GM03348 (cell line): ENCODE measurements around the gene CCDC149.

Experiments
- DNase-seq: peaks from one replicate; pipeline ENCODE4 v3.0.0; 2012; ENCODE audit warnings: low spot score

Gene CCDC149

DNA sequence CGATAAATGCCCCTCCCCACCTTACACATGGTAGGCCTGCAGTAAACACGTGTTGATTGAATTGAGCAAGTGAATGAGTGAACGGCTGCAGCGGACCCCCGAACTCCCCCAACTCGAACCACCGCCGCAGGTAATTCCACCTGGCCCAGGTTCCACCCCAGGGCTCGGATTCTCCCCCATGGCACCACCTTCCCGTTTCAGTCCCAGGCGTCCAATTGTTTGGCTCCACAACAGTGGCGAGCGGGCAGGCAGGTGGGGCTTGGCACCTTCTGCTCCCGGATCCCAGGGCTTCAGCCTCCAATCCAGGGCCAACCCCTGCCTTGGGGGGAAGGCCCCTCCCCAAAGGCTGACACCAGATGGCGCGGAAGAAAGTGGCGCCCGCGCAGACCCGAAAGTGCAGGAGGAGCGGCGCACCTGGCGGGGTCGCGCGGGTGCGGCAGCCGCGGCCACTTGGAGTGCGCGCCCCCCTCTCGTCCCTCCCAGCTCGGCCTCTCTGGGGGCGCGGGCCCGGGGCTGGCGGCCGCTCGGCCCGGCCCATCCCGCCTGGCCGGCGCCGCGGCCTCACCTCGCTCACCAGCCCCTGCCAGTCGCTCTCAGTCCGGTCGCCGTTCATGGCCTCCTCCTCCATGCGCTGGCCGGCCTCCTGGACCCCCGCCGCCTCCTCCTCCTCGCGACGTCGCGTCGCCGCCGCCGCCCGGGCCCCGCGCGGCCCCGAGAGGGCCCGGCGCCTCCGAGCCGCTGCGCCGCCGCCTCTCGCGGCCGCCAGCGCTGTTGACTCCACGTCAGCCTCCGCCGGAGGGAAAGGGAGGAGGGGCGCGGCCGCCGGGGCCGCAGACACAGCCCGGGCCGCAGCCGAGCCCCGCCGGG, at the start of gene CCDC149:
CCDC149 (minus strand) TSS at position 791 of the 867 bp plus-strand sequence; CDS start at position 613, 178 bp downstream.
- peak; percentile 93 for DNase-seq

DNA sequence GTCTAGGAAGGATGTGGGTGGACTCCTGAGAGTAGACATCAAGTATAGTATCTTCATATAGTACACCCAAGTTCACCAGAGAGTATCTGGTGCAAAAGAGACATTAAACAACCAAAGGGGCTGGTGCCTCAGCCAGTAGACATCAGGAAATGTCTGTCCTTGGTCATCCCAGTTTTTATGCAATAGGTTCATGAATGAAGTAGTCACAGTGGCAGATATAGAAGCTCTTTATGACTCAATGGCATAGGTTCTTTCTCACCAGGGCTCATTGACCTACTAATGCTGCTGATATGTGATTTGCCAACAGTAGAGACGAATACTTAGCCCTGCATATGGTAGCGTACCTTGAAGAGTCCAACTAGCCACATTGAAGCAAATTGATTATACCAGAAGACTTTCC, 45.0 kb upstream of the CCDC149 start:
- DNase-seq = no peak

DNA sequence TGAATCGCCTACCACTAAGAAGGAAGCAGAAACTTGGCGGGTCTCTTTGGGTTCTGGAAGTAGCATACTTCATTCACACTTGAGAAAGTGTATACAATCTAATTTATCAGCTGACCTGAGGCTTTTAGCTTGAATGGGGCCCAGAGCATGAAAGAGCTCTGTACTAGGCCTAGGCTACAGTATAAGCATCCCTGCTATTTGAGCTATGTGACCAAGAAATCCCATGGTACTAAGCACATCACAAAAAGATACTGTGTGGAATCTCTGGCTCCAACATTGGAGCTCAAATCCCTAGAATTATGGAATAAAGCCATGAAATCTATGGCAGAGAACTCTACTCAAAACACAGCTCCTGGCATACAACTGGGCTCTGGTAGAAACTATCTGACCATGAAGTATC, 43.9 kb upstream of the CCDC149 start:
- DNase-seq = no peak

DNA sequence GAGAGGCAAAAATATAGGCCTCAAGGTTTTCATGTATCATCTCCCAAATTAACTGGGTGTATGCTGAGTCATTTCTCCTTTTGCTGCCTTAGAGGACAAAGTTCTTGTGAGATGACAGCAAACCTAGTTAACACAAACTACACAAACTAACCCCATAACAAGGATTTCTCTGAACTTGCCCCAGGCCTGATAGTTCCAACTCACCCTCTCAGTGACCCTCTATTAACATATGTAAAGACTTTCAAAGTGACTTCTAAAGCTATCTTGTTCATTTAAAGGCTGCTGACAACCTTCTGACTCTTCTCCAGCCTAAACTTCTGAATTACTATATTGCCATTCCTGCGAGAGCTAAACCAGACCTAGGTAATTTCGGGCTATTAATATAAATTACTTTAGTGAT, 43.2 kb upstream of the CCDC149 start:
- DNase-seq = no peak

DNA sequence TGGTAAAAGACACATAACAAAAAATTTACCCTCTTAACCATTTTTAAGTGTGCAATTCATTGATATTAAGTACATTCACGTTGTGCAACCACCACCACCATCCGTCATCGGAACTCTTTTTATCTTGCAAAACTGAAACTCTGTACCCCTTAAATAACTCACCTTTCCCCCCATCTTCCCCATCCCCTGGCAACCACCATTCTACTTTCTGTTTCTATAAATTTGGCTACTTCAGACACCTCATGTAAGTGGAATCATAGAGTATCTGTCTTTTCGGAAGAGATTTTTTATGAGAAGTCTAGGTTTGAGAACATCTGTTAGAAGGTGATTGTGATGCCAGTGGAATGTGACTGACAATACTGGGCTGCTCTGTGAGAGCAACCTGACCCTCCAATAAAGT, 39.8 kb upstream of the CCDC149 start:
- no peak for DNase-seq

DNA sequence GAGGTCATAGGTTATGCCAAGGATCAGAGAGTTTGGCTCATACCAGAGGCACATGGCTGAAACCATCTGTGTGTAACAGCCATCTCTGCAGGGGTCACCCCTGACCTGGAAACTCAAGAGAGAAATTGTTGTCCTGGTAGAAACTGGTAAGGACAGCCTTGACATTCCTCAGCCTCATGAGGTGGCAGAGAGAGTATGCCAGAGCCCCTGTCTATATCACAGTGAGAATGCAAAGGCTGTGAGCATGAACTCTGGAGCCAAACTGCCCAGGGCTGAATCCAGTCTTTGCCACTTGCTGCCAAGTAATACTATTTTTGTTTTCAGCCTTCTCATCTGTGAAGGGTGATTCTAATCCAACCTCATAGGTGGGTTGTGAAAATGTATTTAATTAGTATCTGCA, 37.1 kb upstream of the CCDC149 start:
- no peak for DNase-seq

DNA sequence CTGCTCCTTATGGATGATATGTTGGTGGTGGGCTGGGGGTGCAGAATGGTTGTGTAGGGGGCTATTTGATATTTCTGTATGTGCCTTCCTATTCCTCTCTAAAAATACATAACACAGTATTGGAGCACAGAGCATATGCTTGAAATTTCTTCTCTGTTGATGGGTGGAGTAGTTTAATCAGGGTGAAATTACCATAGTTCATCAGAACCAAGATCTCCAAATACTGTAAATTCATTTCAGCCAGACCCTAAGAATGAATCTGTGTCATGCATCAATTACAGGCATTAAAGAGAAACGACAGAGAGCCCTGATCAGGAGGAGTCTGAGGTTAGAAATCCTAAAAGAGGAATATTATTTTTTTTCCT, 25.1 kb upstream of the CCDC149 start:
- DNase-seq = no peak

DNA sequence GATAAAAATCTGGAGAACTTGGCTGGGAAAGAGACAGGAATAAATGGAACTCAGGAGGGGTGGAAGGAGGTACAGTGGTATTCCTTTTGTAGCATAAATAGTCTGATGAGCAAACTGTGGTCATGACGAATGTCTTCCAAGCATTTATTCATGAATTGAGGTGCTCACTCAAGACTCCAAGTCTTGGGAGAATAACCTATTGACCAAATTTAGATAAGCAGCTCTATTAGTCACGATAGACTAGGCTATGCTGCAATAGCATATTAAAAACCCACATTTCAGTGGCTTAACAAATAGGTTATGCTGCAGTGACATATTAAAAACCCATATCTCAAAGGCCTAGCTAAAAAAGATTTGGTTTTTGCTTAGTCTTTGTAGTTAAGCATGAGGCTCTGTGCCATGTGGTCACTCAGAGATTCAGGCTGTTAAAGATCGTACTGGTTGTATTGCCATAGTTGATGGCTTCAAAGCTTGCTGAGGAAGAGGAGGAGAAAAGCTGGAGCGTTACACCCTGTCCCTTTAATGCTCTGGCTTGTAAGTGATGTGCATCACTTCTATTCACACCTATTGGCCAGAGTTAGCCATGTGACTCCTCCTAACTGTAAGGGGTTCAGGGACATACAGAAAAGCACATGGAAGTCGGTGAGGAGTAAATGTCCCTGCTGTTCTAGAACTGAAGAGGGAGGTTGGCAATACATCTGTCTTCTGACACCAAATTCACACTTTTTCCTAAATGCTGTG, 24.5 kb upstream of the CCDC149 start:
- no peak for DNase-seq

DNA sequence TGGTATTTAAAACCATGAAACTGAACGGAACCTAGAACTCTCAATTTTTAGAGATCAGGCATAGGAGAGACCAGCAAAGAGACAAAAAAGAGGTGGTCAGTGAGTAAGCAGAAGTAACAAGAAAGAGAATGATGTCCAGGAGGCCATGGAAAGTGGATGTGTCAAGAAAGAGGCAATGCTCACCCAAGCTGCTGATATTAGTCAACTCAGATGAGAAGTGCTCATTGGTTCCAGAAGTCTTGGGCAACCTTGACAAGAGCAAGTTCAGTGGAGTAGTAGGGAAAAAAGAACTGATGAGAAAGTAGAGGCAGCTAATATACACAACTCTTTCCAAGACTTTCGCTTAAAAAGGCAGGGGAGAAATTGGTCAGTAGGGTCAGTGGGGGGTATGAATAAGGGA, 23.0 kb upstream of the CCDC149 start:
- DNase-seq = no peak

DNA sequence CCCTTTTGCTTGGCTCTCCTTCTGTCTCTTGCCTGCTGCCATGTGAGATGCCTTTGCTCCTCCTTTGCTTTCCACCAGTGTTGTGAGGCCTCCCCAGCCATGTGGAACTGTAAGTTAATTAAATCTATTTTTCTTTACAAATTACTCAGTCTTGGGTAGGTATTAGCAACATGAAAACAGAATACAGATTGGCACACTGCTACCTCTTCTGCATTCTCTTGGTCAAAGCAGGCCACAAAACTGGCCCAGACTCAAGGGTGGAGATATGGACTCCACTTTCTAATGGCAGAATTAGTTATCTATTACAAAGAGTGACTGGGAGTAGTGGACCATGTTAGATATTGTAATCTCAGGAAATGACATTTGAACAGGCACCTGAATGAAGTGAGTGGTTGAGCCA, 21.5 kb upstream of the CCDC149 start:
- DNase-seq = no peak

DNA sequence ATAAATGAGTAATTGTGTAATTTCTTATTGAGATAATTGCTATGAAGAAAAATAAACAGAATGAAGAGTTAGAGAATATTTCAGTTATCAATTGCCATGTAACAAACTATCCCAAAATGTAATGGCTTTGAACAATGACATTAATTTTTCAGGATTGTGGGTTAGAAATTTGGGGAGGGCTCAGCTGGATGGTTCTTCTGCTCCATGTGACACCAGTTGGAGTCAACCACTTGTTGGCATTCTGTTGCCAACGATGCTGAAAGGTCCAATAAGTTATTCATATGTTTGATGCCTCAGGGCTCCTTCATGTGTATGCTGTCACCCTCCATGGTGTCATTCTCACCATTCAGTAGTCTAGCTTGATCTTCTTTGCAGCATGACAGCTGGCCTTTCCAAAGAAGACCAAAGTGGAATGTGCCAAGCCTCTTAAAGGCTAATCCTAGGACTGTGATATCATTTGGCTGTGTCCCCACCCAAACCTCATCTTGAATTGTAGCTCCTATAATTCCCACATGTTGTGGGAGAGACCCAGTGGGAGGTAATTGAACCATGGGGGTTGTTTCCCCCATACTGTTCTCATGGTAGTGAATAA, 20.9 kb upstream of the CCDC149 start:
- DNase-seq = no peak

DNA sequence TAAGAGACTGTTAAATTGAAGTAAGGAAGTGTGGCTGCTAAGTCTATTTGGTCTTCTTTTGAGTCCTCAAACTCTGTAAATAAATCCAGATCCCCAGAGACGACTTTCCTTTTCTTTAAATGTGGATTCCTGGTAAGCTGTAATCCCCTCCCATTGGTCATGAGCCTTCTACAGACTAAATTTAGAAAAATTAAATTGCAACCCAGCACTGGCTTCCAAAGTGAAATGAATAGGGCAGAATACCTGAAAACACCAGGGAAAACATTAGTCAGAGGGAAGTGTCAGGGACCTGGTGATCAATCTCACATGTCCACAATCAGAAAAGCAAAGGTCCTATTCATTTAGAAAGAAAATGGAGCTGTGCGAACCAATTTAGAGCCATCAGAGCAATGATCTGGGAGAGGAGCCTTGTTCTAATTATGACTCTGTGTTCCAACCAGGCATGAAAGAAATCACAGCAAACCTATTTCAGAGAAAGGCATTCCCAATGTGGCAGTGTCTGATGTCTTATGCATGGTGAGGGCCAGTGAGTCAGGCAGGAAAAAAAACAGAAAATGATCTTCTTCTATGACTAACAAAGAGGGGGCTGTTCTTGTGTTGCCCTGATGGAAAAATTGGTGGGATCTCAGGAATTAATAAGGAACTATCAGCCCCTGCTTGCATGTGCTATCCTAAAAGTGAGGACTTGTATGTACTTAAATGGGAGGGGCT, 19.8 kb upstream of the CCDC149 start:
- DNase-seq = no peak

DNA sequence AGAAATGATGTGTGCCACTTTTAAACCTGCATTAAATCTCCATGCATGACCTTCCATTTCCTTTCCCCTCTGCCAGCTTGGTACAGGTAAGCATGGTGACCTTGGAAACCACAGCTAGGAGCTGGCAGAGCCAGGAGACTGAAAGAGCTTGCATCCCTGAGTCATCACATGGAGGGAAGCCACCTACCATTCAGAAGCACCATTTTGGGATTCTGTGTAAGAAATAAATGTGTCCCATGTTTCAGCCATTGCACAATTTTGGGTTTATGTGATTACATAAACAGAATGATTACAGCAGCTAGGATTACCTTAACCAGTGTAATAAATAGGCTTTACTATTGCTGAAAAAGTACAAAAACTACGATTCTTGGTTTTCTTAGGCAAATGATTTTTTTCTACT, 17.3 kb upstream of the CCDC149 start:
- DNase-seq = no peak

DNA sequence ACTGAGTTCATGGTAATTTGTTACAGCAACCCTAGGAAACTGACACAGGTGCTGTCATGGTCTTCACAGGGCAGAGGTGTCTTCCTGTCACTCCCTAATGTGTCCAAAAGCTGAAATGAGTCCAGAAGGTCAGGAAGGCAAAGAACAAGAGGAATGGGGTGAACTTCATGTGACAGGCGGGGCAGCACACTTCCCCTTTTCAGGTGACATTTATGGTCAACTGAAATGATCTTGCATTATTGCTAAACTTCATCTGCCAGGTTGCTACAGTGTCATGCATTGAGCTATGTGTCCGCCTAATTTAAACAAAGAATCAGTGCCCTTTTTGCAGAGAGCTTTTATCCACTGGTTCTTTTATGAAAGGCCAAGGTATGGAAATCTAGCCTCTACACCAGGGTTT, 15.9 kb upstream of the CCDC149 start:
- no peak for DNase-seq

DNA sequence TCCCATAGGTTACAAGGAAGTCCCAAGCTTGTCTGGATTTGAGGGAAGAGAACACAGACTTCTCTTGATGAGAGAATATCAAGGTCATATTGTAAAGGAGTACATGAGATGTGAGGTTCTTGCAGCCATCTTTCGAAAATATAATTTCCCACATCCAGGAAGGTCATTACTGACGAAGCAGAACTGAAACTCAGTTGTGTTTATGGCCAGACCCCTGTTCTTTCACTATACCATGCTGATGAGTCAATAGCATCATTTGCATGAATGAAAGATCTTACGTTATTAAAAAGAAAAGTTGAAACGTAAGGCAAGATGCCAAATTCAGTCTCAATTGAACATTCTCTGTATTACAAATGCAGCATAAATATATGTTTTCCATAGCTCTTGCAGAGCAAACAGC, 14.2 kb upstream of the CCDC149 start:
- no peak for DNase-seq

DNA sequence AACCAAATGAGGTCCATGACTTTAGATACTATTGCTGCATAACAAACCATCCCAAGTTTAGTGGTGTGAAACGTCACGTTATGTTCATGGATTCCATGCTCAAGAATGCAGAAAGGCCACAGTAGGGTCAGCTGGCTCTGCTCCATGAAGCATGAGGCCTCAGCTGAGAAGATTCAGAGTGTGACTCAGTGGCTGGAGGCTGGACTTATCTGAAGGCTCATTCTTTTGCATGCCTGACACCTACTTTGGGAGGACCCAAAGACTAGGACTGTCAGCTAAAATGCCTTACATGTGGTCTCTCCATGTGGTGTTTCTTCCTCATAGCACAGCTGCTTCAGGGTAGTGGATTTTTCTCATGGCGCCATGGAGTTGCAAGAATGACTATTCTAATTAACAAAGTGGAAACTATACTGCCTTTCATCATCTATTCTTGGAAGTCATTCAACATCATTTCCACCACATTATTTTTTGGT, 11.5 kb upstream of the CCDC149 start:
- DNase-seq = peak; percentile 86

DNA sequence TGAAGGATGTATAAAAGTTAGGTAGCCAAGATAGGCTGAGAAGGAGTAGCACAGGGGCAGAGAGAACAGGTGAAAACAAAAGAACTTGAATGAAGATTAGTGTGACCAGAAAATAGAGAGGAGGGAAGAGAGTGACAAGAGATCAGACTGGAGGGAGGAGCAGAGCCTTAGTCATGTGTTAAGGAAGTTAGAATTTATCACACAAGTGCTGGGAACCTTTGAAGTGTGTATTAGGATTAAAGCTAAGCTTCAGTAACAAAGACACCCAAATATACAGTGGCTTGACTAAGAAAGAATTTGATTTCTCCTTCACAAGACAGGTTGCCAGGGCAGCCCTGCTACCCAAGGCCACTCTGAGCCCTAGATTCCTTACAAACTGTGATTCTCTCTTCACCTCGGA, 10.7 kb upstream of the CCDC149 start:
- DNase-seq = no peak

DNA sequence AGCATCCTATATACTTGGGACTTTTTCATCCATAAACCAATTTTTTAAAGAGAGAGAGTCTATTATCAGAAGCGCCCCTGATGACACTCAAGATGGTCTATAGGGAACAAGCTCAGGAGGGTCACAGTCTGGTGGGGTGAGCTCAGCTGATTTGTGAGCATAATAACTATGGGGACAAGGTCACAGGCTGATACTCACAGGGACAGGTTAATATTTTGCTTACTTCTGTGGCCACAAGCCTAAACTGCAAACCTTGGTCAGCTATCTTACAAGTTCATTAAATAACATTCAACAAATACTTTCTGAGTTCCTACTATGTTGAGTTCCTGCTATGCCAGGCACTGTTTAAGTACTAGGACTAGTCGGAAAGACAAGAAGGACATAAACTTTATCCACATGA, 10.2 kb upstream of the CCDC149 start:
- DNase-seq = no peak

DNA sequence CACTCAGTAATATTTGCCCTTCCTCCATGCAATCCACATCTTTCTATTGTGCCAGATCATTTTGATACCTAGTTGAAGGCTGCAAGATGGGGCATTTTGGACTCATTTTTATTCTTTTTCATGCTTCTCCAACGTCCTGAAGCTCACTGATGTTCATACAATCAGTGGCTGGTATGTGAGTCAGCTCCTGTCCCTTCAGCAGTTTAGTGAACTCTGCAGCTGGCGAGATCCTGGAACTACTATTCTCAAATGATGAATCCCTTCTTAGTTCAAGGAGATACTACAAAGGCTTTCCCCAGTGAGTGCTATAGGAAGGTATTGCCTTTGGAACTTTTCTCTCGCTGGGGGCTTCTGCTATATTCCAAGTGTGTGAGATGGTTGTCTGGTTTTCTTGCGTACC, 9.6 kb upstream of the CCDC149 start:
- DNase-seq = no peak

DNA sequence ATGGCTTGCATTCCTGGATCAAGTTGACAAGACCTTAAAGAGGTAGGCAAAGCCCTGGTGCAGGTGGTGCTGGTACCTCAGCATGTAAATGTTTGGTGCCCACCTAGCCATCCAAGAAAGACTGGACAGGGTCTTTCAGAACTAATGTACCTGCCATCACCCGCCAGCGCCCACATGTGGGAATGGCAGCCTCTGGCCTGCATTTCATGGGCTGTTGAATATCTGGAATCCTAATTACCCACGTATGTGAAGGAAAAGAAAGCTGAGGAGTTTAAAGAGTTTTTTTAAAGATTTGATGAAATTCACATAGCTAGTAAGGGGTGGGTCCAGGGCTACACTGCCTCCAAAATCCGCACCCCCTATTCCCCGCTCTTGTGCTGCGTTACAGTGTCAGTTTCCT, 8.6 kb upstream of the CCDC149 start:
- no peak for DNase-seq

DNA sequence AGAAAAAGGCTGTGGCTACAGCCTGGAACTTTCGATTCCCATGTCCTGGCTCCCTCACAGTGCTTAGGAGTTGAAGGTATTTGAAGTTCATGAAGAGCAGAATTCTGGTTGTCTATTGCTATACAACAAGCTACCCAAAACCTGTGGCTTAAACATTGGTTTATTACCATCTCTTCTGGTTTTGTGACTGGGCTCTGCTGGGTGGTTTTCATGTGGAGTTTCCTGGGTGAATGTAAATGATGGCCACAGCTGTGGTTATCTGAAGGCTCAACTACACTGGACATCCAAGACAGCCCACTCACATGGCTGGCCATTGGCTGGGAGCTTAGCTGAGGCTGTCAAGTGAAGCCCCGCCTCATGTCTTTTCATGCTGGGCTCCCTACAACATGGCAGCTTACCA, 7.2 kb upstream of the CCDC149 start:
- no peak for DNase-seq

DNA sequence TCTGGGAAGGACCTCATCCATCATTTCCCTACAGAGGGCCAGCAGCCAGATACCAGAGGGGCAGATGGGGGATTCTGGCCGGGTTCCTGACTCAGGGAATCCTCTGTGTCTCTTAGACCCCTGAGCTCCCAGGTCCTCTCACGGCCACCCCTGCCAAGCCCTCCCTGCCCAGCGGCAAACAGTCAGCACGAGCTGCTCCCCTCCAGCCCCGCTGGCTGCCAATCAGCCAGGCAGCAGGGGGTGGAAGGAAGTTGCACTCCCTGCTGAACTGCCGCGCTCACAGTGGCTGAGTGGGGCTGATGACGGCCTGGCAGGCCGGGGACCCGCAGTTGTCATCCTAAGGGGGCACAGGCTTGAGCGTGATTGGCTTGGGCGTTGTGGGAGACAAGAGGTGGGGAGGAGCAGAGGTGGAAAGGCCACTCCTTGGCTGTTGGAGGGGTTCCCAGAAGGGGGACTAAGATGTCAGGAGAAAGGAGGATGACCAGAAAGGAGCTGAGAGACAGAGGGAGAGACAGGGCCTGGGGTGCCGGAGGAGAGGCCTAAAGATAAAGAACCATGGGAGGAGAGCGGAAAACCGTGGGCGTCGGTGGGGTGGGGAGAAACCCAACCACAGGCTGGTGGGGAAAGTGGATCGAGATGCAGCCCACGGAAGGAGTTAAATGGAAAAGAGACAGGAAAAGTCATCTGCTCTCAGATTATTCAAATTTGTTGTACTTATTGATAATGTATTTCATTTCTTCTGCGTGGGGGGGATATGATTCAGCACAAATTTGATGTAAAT, 4.4 kb upstream of the CCDC149 start:
- no peak for DNase-seq
